PC-9 (cell line): ENCODE results near the gene TP53BP2. TPM values are rescaled to one million over a fixed set of nuclear protein-coding genes. Genes with fewer than 3 reads are reported as not detected.

Experiments
- BruUV-seq: library from RNA; stranded (reverse); fragments of 400-500 nt; replicated peaks from 2 replicates; lab custom pipeline; 2021; lab: Mats Ljungman, UMichigan
- CTCF ChIA-PET: fragments of 300-600 bp; sonication (Branson Sonifier 250); formaldehyde crosslinking; loops from one replicate; lab custom pipeline; 2022; ENCODE audit warnings: antibody characterized with exemption; lab: Charles Lee
- POLR2A ChIA-PET: fragments of 300-600 bp; sonication (Branson Sonifier 250); formaldehyde crosslinking; loops from one replicate; lab custom pipeline; 2022; ENCODE audit warnings: antibody characterized with exemption; ENCODE audit not compliant: unreplicated experiment; lab: Charles Lee
- DNase-seq, 2 experiments: peaks; one replicate each; pipeline versions ENCODE4 v3.0.0 to v3.0.0-alpha.2; 2015 to 2022; ENCODE audit warnings: mixed read lengths in 1 of 2
- H2AFZ ChIP-seq: fragments of 200-600 bp; sonication (generic); 2 replicates; pipeline ENCODE4 v1.8.1; 2017; ENCODE audit warnings: antibody characterized with exemption
- H3F3A ChIP-seq: fragments of 200-600 bp; sonication (generic); 2 replicates; pipeline ENCODE4 v1.8.1; 2017; ENCODE audit warnings: antibody characterized with exemption, mild to moderate bottlenecking, low read depth; ENCODE audit not compliant: insufficient read depth
- H3K27ac ChIP-seq: fragments of 200-600 bp; sonication (generic); 2 replicates; pipeline ENCODE4 v1.6.1; 2016; ENCODE audit warnings: mixed run types
- H3K27me3 ChIP-seq: fragments of 200-600 bp; sonication (generic); 2 replicates; pipeline ENCODE4 v1.6.1; 2016; ENCODE audit warnings: low read depth, mixed run types; ENCODE audit not compliant: insufficient read depth
- H3K36me3 ChIP-seq: fragments of 200-600 bp; sonication (generic); 2 replicates; pipeline ENCODE4 v1.6.1; 2016; ENCODE audit warnings: low read depth, mixed run types
- H3K4me1 ChIP-seq: fragments of 200-600 bp; sonication (generic); replicated peaks from 2 replicates; pipeline ENCODE4 v1.6.1; 2016; ENCODE audit warnings: mixed run types; ENCODE audit not compliant: insufficient read depth
- H3K4me2 ChIP-seq: fragments of 200-600 bp; sonication (generic); 2 replicates; pipeline ENCODE4 v1.6.1; 2017; ENCODE audit warnings: mixed run types
- H3K4me3 ChIP-seq: fragments of 200-600 bp; sonication (generic); 2 replicates; pipeline ENCODE4 v1.6.1; 2016; ENCODE audit warnings: mixed run types
- H3K79me2 ChIP-seq: fragments of 200-600 bp; sonication (generic); 2 replicates; pipeline ENCODE4 v1.6.1; 2017; ENCODE audit warnings: low read depth, mixed run types
- H3K9me2 ChIP-seq: fragments of 200-600 bp; sonication (generic); 2 replicates; pipeline ENCODE4 v1.8.1; 2017; ENCODE audit warnings: mild to moderate bottlenecking; ENCODE audit not compliant: insufficient read depth
- H3K9me3 ChIP-seq: fragments of 200-600 bp; sonication (generic); 2 replicates; pipeline ENCODE4 v1.8.1; 2016; ENCODE audit warnings: low read depth; ENCODE audit not compliant: insufficient read depth
- H4K20me1 ChIP-seq: fragments of 200-600 bp; sonication (generic); 2 replicates; pipeline ENCODE4 v1.8.1; 2017; ENCODE audit not compliant: insufficient read depth
- EZH2 ChIP-seq: fragments of 200-600 bp; sonication (generic); IDR thresholded peaks from 2 replicates; pipeline ENCODE4 v1.8.0; 2017; ENCODE audit warnings: antibody characterized with exemption, low read depth
- intact Hi-C: fragments of 100-400 bp; cut with micrococcal nuclease; formaldehyde crosslinking; loops from one replicate; pipeline ENCODE4 v1.10.0; 2022; ENCODE audit not compliant: unreplicated experiment
- total RNA-seq: library from RNA; stranded (reverse); gene quantifications from 2 replicates; pipeline ENCODE4 v1.2.3, GENCODE V29; 2021
- TF ChIP-seq, protein P1 (sequence below): fragments of 200-600 bp; sonication (generic); conservative IDR thresholded peaks from 2 replicates; pipeline ENCODE4 v1.6.1; 2017; ENCODE audit warnings: mixed run types, antibody characterized with exemption, mild to moderate bottlenecking, moderate library complexity

The TP53BP2 gene
- total RNA-seq, 1 experiment from 2014 or later, result 63.1 TPM

DNA sequence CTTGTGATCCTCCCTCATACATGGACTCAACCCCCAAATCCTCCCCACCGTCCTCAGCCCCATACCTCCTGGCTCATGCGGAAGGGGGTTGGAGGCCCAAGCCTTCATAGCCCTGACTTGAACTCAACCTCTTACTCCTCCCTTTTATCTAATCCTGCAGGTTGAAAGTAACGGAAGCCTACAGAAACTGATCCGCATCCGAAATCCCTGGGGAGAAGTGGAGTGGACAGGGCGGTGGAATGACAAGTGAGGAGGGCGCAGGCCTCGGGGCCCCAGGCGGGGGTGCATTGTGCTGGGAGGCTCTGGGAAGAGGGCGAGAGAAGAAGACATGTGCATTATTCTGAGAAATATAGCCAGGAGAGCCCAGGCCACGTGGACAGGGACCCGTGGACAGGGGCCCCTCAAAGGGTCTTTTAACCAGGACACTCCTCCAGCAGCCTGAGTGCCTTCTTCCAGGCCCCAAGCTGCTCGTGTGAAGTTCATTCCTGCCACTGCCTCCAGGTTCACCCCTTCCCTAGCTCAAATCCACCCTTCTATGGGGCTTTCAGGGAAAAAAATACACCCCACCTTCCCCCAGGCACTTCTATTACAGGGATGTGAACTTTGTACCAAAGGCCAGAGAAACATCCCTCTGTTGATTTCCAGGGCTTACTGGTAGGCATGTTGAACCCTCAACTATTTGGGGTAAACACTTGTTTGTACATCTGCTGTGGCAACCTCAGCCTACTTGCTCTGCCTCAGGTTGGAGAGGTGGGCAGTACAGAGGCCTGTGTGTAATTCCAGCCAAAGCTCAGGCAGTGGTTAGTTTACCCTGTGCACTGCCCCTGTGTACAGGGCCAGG is 94.8 kb downstream of the TP53BP2 start:
- Histone ChIP-seq H3K4me3 (no peak overlapping the region), H3K36me3 (peaks cover 67% of the 10 kb centered on the region), H3F3A (peaks cover 56% of the 10 kb centered on the region), H3K4me1 (no peaks in the 10 kb centered on the region), H4K20me1 (no peaks in the 10 kb centered on the region; the same call in 1 of the 2 replicates), H3K79me2 (peaks cover 6% of the 10 kb centered on the region), H3K27me3 (no peaks in the 10 kb centered on the region), H2AFZ (no peak overlapping the region), H3K9me3 (no peaks in the 10 kb centered on the region), H3K9me2 (no peaks in the 10 kb centered on the region), H3K27ac (no peak overlapping the region), H3K4me2 (no peak overlapping the region)
- POLR2A ChIA-PET, result interaction anchor here (0.6 kb wide), 1 partner anchor 42 kb away, joined by 4 read pairs; no protein-coding TSS in a partner anchor
- CTCF ChIA-PET, result no interaction called here
- BruUV-seq, result no TSS peak
- TF ChIP-seq, protein P1, sequence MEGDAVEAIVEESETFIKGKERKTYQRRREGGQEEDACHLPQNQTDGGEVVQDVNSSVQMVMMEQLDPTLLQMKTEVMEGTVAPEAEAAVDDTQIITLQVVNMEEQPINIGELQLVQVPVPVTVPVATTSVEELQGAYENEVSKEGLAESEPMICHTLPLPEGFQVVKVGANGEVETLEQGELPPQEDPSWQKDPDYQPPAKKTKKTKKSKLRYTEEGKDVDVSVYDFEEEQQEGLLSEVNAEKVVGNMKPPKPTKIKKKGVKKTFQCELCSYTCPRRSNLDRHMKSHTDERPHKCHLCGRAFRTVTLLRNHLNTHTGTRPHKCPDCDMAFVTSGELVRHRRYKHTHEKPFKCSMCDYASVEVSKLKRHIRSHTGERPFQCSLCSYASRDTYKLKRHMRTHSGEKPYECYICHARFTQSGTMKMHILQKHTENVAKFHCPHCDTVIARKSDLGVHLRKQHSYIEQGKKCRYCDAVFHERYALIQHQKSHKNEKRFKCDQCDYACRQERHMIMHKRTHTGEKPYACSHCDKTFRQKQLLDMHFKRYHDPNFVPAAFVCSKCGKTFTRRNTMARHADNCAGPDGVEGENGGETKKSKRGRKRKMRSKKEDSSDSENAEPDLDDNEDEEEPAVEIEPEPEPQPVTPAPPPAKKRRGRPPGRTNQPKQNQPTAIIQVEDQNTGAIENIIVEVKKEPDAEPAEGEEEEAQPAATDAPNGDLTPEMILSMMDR, result no peak
- TF ChIP-seq EZH2, result no peak
- intact Hi-C loops, result no loop called here
- no peak for DNase-seq

DNA sequence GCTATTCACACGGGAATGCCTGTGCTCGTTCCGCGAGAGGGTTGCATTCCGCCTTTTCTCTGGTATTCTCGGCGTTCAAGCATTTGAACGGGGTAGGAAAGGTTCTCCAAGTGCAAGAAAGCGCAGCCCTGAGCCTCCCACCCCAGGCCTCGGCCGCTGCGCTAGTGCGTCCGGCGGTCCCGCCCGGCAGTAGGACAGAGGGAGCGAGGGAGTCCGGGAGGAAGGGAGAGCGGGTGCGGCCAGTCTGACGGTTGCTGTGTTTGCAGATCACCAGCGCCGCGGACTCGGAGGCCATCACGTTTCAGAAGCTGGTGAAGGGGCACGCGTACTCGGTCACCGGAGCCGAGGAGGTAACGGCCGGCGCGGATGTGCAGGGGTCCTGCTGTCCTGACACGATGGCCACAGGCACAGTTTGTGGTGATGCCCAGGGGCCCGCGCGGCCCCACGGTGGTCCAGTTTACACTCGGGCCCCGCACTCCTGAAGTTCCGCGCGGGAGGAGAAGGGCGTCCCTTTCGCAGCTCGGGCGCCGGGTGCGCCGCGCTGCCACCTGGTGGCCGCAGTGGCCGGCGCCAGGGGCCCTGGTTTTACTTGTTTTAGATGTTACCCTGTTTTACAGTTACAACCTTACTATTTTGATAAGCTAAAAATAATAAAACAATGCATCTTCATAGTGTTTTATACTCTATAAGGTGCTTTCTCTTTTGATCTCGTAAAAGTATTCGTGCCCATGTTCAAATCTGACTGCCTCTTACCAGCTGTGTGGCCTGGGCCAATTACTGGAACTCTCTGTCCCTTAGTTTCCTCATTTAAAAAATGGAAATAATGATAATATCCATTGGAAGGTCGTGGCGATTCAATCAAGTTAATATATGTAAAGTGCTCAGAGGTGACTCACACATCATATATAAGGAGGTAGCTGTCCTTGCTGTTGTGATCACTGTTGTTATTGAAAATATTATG is 96.7 kb downstream of the TP53BP2 start:
- no peak overlapping the region for H2AFZ ChIP-seq
- ChIA-PET POLR2A (interaction anchor here (1.1 kb wide), 1 partner anchor 10 kb away, joined by 6 read pairs; no protein-coding TSS in a partner anchor), CTCF (interaction anchor here (0.5 to 1.7 kb wide), 3 partner anchors 14 to 48 kb away, joined by 4 to 8 read pairs (median 5); no protein-coding TSS in a partner anchor)
- no peaks in the 10 kb centered on the region for H3K27me3 ChIP-seq
- H3K4me3 ChIP-seq, result no peak overlapping the region
- H4K20me1 ChIP-seq, result no peaks in the 10 kb centered on the region; the same call in 1 of the 2 replicates
- no peaks in the 10 kb centered on the region for H3K9me2 ChIP-seq
- no peak overlapping the region for H3K4me2 ChIP-seq
- TF ChIP-seq, protein P1, result peak; percentile 79
- no peak for TF ChIP-seq EZH2
- intact Hi-C loops, result loop anchor here (2.0 kb wide), 1 partner anchor 50 kb away; no protein-coding TSS in a partner anchor
- peaks cover 70% of the 10 kb centered on the region for H3K36me3 ChIP-seq
- H3F3A ChIP-seq, result peaks cover 64% of the 10 kb centered on the region
- DNase-seq, result peak in 1 of 2 experiments; percentile 32
- no TSS peak for BruUV-seq
- no peaks in the 10 kb centered on the region for H3K9me3 ChIP-seq
- peaks cover 13% of the 10 kb centered on the region for H3K79me2 ChIP-seq
- H3K27ac ChIP-seq, result no peak overlapping the region
- no peaks in the 10 kb centered on the region for H3K4me1 ChIP-seq

GRCh38 chr1:223748405-223748772 is 97.4 kb downstream of the TP53BP2 start:
- no peaks in the 10 kb centered on the region for H3K9me2 ChIP-seq
- H3K4me2 ChIP-seq, result no peak overlapping the region
- H3K27me3 ChIP-seq, result no peaks in the 10 kb centered on the region
- H3K27ac ChIP-seq, result no peak overlapping the region
- no peaks in the 10 kb centered on the region; the same call in 1 of the 2 replicates for H4K20me1 ChIP-seq
- peaks cover 61% of the 10 kb centered on the region for H3F3A ChIP-seq
- H3K4me3 ChIP-seq, result no peak overlapping the region
- no peak for DNase-seq
- H3K36me3 ChIP-seq, result peaks cover 69% of the 10 kb centered on the region
- CTCF ChIA-PET, result no interaction called here
- no TSS peak for BruUV-seq
- POLR2A ChIA-PET, result no interaction called here
- TF ChIP-seq, protein P1, result no peak
- TF ChIP-seq EZH2, result no peak
- no peak overlapping the region for H2AFZ ChIP-seq
- peaks cover 19% of the 10 kb centered on the region for H3K79me2 ChIP-seq
- no peaks in the 10 kb centered on the region for H3K9me3 ChIP-seq
- H3K4me1 ChIP-seq, result no peaks in the 10 kb centered on the region
- intact Hi-C loops, result loop anchor here (2.0 kb wide), 1 partner anchor 50 kb away; no protein-coding TSS in a partner anchor
